ENCODE results near the gene TMEM184B.
"Not testable (repeated sequence)": the region's sequence is repeated elsewhere in the genome, so short reads cannot be mapped to it uniquely, and the experiment has no call there.

The TMEM184B gene

DNA sequence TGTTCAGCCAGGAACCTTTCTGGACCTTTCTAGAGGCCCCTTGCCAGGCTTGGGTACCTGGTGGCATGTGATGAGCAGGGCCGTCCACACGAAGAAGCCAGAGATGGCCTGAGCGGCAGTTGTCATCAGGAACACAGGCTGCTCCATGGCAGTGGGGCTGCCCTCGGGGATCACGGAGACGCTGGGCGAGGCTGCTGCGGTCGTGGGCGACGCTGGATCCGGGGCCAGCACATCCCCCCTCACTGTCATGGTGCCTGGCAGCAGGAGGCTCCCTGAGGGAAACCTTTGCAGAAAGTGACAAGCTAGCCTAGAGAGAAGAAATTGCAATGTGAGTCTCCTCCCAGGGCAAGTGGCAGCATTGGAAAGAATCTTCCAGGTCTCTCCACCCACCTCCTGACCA is 25.1 kb downstream of the TMEM184B start:
- DNase-seq: no peak

DNA sequence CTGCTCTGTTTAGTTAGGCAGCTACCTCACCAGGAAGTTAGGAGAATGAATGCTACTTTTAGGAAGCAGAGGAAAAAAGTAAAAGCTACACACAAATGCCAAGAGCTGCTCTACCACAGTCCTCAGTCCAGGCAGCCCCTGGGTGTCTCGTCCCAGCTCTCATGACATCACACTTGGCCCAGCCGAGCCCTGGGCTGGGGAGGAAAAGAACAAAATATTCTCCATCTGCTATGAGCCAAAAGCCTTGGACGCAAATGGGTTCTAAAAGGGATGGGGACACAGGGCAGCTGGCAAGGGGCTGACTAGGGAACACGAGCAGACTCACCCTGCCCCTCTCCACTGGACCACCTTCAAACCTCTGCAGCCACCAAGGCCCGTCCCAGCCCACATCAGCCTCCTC is 26.1 kb downstream of the TMEM184B start:
- no peak for DNase-seq

DNA sequence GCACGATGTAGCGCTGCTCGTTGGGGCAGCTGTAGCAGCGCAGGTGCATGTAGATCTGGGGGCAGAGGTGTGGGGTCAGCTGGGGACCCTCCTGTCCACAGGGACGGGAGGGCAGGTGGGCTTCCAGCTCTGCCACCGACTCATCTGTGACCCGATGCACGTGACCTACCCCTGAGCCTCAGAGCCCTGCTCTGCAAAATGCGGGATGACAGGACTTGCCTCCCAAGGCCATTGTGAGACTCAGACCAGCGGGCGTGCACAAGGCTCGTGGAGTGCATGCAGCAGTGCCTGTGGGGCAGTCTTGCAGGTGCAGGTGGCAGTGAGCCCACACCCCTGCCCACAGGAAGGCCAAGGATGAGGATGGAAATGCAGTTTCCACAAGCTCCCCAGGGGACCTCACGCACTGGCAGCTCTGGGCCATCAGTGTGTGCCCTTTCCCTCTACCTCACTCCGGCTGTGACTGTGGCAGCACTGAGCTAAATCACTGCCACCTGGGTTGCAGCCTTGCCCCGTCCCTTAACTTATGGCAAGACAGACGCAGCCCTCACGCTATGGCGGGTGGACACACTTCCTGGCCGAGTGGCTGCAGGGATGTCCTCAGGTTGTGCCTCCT is 26.7 kb downstream of the TMEM184B start:
- DNase-seq: no peak

DNA sequence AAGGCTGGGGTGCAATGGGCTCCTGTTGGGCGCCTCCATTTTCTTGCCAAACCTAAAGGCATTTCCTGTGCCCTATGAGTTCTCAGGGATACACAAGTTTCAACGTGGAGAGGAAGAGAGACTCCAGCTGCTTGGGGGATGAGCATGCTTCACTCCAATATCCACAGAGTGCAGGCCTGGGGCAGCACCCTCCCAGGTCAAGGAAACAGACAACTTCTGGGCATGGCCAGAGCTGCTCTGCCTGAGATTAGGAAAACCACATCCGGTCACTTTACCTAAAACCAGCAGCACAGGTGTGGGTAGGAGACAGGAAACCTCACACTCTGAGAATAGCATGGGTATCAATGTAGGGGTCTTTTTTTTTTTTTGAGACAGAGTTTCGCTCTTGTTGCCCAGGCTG is 28.7 kb downstream of the TMEM184B start:
- no peak for DNase-seq

DNA sequence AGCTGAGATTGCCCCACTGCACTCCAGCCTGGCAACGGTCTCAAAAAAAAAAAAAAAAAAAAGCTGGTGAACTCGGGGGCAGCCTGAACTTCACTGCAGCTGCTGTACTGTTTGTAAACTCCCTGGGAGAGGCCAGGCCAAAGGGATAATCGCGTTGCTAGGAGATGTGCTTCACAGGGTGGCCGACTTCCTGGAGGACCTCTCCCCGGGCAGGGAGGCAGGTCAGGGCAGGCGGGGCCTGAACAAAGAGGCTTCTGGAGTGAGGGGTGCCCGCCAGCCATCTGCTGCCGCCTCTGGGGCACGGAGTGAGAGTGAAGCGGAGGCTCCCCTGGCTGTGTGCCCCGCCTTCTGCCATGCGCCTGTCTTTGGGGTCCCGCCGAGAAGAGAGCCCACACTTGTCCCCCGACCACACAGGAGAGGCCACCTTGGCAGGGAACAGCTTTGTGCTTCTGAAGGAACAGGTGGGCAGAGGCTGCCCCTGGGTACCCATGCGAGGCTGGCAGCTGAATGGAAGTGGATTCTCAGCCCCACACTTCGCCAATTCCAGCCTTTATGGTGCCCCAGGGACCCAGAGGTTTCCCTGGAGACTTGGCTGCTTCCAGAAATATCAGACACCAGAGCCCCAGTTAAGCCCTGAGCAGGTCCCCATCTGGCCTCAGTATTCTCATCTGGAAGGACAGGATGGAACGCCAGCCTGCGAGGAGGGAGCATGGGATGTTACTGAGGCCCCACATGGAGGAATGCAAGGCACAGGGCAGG is 29.6 kb downstream of the TMEM184B start:
- no peak for DNase-seq

DNA sequence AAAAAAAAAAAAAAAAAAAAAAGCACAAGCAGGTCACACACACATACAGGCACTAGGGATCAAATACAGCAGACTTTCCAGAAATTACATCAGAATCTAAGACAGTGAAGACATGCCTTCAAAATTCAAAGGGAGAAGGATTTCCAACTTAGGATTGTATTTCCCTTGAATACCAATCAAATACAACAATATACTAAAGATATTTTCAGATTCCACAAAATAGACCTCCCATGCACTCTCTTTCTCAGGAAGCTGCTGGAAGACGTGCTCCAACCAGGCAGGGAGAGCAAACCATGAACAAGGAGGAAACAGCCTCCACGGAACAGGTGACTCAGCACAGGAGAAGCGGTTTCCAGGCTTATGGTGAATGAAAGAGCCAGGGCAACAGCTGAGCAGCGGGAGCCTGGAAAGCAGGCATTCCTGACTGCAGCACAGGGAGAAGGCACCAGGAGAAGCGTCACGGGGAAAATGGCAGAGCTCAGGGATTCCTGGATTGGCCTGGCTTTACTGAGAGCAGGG is 32.0 kb downstream of the TMEM184B start:
- DNase-seq: no peak

DNA sequence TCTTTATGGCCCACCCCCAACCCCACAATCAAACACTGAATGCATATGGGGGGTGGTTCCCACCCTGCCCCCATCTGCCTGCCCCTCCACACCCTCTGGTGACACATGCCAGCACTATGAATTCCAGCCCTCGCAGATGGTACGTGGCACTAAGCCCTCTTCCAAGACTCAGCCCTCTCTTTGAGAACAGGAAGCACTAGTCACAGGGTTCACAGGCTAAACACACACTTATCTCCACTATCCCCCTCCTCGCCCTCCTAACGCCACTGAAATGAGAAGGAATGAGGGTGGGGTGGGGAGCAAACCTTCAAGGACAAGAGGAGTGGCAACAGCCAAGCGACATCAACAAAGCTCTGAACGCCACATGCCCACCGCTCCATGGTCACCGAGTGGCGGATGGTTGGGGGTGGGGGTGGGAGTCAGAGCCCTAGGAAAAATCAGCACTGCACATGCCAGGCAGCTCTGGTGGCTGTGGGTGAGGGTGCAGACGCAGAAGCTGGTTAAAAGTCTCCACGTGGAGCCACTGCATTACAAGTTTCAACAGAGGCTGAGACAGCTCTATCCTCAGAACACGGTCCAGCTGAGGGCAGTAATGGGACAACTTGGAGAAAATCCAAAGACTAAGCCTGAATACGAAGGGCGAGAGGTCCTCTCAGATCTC is 33.6 kb downstream of the TMEM184B start:
- no peak for DNase-seq

DNA sequence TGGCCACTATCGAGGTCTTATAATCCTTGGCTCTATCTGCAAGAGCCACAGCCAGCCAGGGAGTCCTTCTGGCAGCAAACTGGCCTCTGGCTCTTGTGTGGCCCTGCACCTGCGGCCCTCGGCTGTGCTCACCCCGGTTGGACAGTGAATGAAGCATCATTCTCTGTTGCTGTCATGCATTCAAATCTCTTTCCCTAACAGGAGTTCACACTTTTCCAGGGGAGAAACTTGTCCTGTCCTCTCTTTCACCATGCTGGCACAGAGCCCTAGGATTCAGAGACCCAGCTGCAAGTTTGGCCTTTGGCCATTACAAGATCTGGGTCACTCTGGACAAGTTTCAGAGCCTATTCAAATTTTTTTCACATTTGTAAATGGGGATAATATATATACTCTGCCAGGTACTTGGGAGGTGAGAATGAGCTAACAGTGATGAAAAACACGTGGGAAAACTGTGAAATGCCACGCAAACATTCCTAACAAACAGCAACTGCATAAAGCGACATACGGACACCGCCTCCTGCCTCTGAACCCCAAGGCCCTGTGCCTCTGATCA is 34.2 kb downstream of the TMEM184B start:
- DNase-seq: no peak

DNA sequence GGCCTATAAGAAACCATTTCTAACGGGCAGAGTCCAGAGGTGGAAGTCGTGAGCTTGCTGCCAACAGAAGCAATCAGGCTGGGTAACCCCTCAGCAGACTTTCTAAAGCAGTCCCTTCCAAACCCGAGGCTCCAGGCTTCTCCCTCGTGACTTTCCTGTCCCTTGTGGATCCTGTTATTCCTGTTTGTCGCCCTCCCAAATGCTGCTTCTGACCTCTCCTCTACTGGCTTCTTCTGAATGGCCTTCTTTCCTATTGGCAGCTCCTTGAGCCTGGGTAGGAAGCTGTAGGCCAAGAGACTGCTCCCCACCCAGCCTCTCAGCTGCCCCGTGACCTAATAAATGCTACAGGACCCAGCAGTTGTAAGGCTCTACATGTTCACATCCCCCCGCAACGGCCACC is 36.0 kb downstream of the TMEM184B start:
- no peak for DNase-seq

DNA sequence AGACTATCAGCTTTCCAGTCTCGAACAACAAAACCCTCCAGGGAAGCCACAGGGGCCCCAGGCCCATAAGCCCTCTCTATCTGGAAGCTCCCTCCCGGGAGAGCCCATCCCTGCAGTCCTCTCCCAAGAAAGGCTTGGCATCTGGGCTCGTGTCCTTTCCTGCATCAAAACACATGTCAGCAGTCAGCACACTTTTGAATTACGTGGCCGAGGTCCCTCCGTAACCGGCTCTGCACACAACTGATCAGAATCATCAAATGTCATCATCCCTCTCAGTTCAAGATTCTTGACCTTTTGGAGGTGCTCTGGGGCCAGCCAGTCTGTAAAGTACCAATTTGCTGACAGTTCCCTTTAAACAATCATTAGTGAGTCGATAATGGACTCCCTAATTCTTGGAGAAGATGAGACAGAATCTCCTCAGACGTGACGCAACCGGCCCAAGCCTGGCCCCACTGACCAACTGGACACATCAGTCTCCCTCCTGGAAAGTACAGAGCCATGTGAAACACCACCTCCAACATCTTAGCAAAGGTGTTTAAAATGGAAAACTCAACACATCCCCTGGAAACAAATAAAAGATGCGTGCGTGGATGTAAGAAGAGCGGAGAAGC is 37.5 kb downstream of the TMEM184B start:
- no peak for DNase-seq

DNA sequence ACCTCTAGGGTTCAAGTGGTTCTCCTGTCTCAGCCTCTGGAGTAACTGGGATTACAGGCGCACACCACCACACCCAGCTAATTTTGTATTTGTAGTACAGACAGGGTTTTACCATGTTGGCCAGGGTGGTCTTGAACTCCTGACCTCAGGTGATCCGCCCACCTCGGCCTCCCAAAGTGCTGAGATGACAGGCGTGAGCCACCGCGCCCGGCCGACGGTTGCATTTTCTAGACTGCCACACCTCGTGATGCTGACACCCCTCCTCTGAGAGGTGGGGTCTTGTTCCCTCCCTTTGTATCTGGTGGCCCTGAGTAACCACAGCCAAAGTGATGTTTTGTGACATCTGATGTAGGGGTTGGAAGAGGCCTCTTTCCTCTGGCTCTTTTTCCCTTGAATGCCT is 39.0 kb downstream of the TMEM184B start:
- not testable (repeated sequence) for DNase-seq

DNA sequence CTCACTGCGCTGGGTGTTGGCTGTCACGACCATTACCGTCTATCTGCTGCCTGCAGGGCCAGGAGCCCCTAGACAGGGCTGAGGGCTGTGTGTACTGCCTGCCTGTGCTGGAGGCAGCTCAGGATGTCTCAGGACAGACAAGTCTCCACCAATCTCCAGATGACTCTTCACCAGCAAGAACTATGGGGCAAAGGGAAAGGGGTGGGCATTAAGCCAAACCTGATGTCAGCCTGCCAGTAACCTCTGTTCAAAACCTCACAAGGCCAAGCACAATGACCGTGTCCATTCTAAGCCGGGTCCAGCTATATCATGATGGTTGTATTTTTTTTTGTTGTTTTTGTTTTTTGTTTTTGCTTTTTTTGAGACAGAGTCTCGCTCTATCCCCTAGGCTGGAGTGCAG is 39.4 kb downstream of the TMEM184B start:
- DNase-seq: no peak

DNA sequence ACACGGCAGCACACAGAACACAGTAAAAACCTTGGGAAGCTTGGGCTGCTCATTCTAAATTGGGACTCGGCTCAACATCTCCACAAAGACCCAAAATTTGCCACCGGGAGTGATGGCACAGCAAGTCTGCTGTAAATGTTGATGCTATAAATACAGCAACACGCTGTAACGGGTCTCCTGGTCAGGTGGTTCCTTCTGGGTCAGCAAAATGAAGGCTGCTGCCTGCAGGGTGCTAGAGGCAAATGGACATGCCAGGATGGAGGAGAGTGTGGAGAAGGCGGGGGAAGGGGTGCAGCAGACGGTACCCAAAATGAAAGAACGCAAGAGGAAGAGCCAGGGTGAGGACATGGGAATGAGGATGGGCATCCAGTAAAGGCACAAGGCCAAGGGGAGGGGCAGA is 40.6 kb downstream of the TMEM184B start:
- DNase-seq: no peak

DNA sequence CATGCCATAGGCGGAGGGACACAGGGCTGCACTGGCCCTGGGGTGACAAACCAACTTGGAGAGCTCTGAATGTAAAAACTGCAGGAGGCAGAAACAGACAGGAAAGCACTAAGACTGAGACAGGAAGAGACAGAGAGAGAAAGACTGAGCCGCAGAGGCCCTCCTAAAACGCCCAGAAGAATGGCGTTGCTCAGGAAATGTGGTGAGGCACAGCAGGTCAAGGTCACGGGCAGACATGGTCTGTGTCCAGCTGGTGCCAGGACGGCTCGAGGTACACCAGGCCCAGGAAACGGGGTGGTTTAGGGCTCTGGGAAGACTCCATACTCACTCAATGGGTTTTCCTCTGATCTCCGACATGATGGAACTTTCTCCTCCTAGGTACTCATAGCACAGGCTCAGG is 41.9 kb downstream of the TMEM184B start:
- DNase-seq: no peak

DNA sequence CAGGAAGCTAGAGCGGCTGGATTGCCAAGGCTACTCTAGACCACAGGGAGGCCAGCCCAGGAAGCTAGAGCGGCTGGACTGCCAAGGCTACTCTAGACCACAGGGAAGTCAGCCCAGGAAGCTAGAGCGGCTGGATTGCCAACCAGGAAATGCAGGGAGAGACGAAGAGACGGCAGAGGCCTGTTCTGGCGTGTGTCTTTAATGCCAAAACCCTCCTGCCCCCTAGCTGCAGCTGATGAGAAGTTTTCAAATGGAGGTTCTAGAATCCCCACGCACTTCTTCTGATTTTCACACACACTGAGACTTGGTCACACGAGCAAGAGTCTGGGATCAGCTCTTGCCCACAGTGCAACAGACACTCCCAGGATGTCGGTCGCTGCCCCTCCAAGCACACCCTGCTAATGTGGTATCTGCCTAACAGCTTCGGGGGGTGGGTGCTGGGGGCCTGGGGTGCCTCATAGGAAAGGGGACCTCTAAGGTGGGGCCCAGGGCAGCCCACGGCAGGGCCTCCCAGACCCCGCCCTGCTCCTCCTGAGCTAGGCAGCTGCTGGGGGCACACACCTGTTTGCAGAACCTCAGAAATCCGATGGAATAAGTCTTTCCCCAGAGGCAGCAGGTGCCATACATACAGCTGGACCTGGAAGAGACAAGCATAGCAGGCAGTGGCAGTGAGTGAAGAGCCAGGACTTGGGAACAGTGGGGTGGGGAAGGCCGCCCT is 42.5 kb downstream of the TMEM184B start:
- peak in 1 of 4 experiments; percentile 10 for DNase-seq

DNA sequence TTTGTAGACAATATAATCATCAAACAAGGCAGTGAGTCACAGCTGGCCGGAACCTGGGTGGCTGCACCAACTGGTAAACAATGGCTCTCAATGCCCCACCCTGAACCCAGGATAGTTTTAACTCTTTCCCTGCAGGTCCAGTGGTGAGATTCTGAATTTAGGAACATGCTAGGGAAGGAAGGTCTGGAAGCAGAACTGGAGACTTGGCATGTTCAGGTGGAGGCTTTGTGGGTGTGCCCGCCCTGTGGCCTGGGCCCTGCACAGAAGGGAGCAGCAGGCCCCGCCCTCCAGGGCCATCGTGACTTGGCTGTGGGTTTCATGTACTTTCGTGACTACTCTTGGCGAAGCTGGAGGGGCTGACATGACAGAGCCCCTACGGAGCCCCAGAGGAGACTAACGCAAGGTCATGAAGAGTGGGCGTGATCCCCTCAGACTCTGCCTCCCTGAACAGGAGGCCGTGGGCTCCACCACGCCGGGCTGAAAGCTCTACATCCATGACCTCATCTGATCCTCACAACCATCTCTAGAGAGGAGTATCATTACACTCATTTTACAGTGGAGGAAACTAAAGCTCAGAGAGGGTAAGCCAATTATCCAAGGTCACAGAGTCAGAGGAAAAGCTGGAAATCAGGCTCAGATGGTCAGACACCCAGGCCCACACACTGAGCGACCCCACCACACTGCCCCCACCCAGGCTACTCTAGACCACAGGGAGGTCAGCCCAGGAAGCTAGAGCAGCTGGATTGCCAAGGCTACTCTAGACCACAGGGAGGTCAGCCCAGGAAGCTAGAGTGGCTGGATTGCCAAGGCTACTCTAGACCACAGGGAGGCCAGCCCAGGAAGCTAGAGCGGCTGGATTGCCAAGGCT is 43.7 kb downstream of the TMEM184B start:
- DNase-seq: no peak

DNA sequence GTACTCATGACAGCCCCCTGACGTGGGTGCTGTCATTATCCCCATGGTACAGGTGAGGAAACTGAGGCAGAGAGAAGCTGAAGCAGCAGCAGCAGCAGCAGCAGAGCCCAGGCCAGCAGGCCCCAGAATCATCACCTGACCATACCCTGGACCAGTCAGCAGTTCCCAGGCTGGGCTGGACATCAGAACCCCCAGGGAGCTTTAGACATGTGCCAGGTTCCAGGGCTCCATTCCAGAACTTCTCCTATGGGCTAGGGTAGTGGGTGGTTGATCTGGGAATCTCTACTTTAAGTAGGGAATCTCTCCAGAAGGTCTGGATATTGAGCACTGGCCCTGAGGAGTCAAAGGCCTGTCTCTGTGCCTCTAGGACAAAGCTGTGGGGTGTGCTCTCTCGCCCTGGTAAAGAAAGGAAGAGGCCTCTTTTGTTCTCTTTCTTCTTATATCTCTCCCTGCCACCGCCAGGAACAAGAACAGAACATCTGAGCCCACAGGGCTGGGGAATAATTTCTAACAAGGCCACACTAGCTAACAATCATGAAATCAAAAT is 44.4 kb downstream of the TMEM184B start:
- DNase-seq: no peak

DNA sequence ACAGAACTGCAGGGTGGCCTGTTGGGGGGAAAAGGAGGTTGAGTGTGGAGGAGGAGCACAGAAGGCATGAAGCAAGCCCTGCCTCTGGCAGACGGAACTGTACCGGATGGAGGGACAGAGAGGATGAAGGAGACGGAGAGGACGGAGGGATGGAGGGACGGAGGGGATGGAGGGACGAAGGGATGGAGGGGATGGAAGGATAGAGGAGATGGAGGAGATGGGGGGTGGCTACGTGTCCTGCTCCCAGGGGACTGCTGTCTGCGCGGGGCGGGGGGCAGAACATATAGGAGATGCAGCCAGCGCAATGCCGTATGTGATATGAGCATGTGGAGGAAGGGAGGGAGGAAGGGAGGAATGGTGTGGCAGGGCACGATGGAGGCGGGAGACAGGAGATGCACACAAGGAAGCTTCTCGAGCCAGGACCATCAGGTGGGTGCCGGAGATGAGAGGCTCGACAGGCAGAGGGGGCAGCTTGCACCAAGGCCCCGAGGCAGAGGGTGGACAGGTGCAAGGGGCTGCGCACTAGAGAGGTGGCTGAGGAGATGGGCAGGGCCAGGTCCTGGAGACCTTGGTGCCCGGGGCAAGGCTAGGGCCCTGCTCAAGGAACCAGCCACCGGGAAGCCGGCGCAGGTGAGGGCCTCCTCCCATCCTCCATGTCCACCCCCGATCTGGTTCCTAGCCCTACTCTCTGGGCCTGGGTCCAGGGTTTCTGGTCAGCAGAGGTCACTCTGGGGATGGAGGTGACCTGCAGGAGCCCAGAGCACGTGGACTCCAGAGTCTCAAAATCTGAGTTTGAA is 45.8 kb downstream of the TMEM184B start:
- DNase-seq: no peak

DNA sequence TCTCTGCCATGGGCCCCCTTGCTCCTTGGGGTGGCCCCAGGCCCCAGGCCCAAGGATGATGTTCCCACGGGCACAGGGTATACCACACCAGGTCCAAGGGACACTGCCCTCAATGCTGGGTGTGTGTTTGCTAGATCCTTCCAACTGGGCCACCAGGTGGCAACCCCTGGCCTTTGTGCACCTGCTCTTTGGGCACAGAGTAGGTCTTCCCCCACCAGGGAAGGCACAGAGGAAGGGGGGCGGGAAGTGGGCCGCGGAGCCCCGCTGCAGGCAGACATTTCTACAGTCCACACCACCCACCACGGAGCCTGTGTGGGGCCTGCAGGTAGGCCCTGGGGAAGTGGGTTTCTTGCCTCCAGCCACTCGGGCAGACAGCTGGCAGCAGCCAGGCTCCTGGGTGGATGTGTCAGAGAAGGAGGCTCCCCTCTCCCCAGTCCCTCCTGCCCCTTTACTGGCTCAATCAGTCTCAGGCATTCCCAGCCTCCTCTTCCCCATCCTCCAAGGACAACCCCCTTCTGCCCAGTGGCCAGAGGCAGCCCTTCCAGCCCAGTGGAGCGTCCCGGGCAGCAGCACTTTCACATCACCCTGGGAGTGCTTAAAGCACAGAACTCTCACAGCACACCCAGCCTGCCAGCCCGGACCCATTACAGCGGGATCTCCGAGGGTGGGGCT is 49.4 kb downstream of the TMEM184B start:
- DNase-seq: no peak

DNA sequence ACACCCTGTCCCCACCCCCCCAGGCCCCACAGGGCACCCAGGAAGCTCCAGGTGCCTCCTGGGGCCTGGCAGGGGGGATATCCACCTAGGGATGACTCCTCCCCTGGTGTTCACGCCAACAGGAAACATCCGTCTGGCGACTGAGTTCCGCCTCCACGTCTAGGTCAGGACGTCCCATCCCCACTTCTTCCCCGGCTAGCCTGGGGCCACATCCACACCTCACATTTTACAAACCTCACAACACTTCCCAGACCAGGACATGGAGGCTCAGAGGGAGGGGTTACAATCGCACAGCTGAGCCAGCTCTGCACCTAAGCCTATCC is 50.1 kb downstream of the TMEM184B start:
- no peak for DNase-seq
